Measurements from ENCODE around the gene ZHX3.

Gene ZHX3

DNA sequence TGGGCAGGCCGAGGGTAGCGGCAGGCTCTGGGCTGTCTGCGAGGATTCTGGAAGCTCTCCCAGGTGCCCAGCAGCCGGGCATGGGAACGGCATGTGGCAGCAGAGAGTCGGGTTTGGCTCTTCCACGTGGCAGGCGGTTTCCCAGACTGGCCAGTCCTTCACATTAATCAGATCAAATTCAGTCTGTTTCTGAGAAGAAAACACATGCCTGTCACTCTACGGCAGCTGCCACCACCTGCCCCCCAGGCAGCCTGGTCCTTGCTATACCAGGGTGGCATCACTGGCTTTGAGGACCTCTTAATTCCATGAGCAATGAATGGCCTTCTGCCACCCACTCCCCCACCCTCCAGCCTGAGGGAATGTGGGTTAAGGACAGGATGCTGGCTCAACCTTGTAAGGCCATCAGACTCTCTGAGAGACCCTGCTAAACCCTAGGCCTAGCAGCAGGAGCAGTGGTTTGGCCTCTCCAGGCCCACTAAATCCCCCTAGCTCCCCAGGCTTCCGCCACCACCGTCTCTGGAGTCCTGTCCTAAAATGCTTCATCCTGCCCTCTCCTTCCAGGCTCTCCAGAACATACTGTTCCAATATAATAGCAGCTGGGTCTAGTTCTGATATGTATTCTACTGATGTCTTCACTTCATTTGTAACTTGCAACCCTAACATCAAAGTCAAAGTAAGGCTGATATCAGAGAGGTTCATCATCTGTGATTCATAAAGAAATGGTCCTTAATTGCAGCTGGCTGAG, 132.3 kb downstream of the ZHX3 start:
- Histone ChIP-seq H3K4me1 (ENCODE audit: insufficient read depth, low read length, poor library complexity, severe bottlenecking) (no peaks in the 10 kb centered on the region), H3K27me3 (ENCODE audit: insufficient read depth, low read length, poor library complexity, severe bottlenecking) (no peaks in the 10 kb centered on the region), H3K9me2 (replicated peaks; ENCODE audit: low read depth, low read length) (no peaks in the 10 kb centered on the region), H3K36me3 (ENCODE audit: insufficient read depth, low read length) (no peaks in the 10 kb centered on the region; the same call in 1 of the 2 replicates), H3F3A (ENCODE audit: low read depth) (no peaks in the 10 kb centered on the region), H3K4me2 (ENCODE audit: low read depth, low read length, poor library complexity, severe bottlenecking) (no peak overlapping the region), H3K4me3 (ENCODE audit: low read length, poor library complexity, severe bottlenecking) (no peak overlapping the region), H3K9me3 (ENCODE audit: insufficient read depth, low read depth, low read length) (no peaks in the 10 kb centered on the region), H3K9ac (ENCODE audit: low read depth, low read length, poor library complexity, severe bottlenecking) (no peak overlapping the region), H4K20me1 (ENCODE audit: insufficient read depth, low read length, poor library complexity, severe bottlenecking) (no peaks in the 10 kb centered on the region), H3K79me2 (ENCODE audit: insufficient read depth, low read length) (no peaks in the 10 kb centered on the region), H2AFZ (ENCODE audit: low read length) (no peak overlapping the region)
- TF ChIP-seq, protein P1, sequence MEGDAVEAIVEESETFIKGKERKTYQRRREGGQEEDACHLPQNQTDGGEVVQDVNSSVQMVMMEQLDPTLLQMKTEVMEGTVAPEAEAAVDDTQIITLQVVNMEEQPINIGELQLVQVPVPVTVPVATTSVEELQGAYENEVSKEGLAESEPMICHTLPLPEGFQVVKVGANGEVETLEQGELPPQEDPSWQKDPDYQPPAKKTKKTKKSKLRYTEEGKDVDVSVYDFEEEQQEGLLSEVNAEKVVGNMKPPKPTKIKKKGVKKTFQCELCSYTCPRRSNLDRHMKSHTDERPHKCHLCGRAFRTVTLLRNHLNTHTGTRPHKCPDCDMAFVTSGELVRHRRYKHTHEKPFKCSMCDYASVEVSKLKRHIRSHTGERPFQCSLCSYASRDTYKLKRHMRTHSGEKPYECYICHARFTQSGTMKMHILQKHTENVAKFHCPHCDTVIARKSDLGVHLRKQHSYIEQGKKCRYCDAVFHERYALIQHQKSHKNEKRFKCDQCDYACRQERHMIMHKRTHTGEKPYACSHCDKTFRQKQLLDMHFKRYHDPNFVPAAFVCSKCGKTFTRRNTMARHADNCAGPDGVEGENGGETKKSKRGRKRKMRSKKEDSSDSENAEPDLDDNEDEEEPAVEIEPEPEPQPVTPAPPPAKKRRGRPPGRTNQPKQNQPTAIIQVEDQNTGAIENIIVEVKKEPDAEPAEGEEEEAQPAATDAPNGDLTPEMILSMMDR (conservative IDR thresholded peaks at IDR 0.05; ENCODE audit: low read length) = no peak
- no peak for TF ChIP-seq EZH2phosphoT487 (IDR thresholded peaks at IDR 0.05; ENCODE audit: borderline replicate concordance)

DNA sequence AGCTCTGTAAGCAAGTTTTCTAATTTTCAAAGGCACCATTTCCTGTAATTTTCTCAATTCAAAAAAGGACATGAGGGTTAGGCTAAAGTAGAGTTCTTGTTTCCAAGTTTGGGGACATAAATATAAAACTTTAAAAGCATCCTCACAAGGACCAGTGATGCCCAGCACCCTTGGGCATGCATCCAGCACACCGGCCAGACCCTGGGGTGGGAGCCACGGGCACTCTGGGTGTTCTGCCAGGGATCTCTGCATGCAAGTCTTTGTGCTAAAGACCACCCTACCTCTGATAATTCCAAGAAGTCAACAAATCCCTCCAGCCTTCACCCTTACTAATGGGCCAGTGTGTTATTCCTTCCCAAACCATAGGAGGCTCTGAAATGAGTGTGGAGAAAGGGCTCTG, 133.7 kb downstream of the ZHX3 start:
- H3K4me1 ChIP-seq (ENCODE audit: insufficient read depth, low read length, poor library complexity, severe bottlenecking) = no peaks in the 10 kb centered on the region
- no peak overlapping the region for H3K4me3 ChIP-seq (ENCODE audit: low read length, poor library complexity, severe bottlenecking)
- no peaks in the 10 kb centered on the region for H3K9me3 ChIP-seq (ENCODE audit: insufficient read depth, low read depth, low read length)
- no peaks in the 10 kb centered on the region for H4K20me1 ChIP-seq (ENCODE audit: insufficient read depth, low read length, poor library complexity, severe bottlenecking)
- H3K9me2 ChIP-seq (replicated peaks; ENCODE audit: low read depth, low read length) = no peaks in the 10 kb centered on the region
- no peaks in the 10 kb centered on the region for H3K27me3 ChIP-seq (ENCODE audit: insufficient read depth, low read length, poor library complexity, severe bottlenecking)
- H2AFZ ChIP-seq (ENCODE audit: low read length) = no peak overlapping the region
- no peak overlapping the region for H3K4me2 ChIP-seq (ENCODE audit: low read depth, low read length, poor library complexity, severe bottlenecking)
- no peaks in the 10 kb centered on the region for H3K79me2 ChIP-seq (ENCODE audit: insufficient read depth, low read length)
- H3F3A ChIP-seq (ENCODE audit: low read depth) = no peaks in the 10 kb centered on the region
- no peak for TF ChIP-seq EZH2phosphoT487 (IDR thresholded peaks at IDR 0.05; ENCODE audit: borderline replicate concordance)
- TF ChIP-seq, protein P1 (conservative IDR thresholded peaks at IDR 0.05; ENCODE audit: low read length) = no peak
- no peak overlapping the region for H3K9ac ChIP-seq (ENCODE audit: low read depth, low read length, poor library complexity, severe bottlenecking)
- no peaks in the 10 kb centered on the region; the same call in 1 of the 2 replicates for H3K36me3 ChIP-seq (ENCODE audit: insufficient read depth, low read length)

DNA sequence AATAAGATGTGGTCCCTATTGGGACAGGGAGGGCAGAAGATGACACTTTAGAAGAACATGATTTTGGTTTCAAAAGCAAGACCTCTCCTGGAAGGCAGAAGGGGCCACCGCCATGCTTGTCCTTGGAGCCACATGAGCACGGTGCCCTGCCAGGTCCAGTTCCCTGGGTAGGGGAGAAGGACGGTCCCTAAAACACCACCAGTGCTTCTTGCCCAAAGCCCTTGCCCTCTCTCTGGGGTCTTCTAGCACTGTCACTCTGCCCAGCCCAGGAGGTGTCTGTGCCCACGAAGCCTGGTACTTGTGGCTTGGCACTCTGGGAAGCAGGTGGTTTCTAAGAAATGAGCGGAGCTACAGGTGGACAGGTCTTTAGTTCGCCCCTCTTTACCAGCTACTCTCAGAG, 134.1 kb downstream of the ZHX3 start:
- H3F3A ChIP-seq (ENCODE audit: low read depth) = no peaks in the 10 kb centered on the region
- no peaks in the 10 kb centered on the region for H3K9me3 ChIP-seq (ENCODE audit: insufficient read depth, low read depth, low read length)
- H3K27me3 ChIP-seq (ENCODE audit: insufficient read depth, low read length, poor library complexity, severe bottlenecking) = no peaks in the 10 kb centered on the region
- H3K4me3 ChIP-seq (ENCODE audit: low read length, poor library complexity, severe bottlenecking) = no peak overlapping the region
- no peaks in the 10 kb centered on the region; the same call in 1 of the 2 replicates for H3K36me3 ChIP-seq (ENCODE audit: insufficient read depth, low read length)
- no peak for TF ChIP-seq EZH2phosphoT487 (IDR thresholded peaks at IDR 0.05; ENCODE audit: borderline replicate concordance)
- TF ChIP-seq, protein P1 (conservative IDR thresholded peaks at IDR 0.05; ENCODE audit: low read length) = no peak
- no peak overlapping the region for H2AFZ ChIP-seq (ENCODE audit: low read length)
- H3K79me2 ChIP-seq (ENCODE audit: insufficient read depth, low read length) = no peaks in the 10 kb centered on the region
- H3K9me2 ChIP-seq (replicated peaks; ENCODE audit: low read depth, low read length) = no peaks in the 10 kb centered on the region
- H3K4me1 ChIP-seq (ENCODE audit: insufficient read depth, low read length, poor library complexity, severe bottlenecking) = no peaks in the 10 kb centered on the region
- H4K20me1 ChIP-seq (ENCODE audit: insufficient read depth, low read length, poor library complexity, severe bottlenecking) = no peaks in the 10 kb centered on the region
- no peak overlapping the region for H3K9ac ChIP-seq (ENCODE audit: low read depth, low read length, poor library complexity, severe bottlenecking)
- no peak overlapping the region for H3K4me2 ChIP-seq (ENCODE audit: low read depth, low read length, poor library complexity, severe bottlenecking)
